Kidney (tissue), 14 donors: ENCODE results near the gene CACFD1. TPM values are rescaled to one million over a fixed set of nuclear protein-coding genes. Genes with fewer than 3 reads are reported as not detected.

Experiments used
- DNase-seq, 5 donors: peaks; one replicate each; pipeline ENCODE4 v3.0.0-alpha.2; 2013 to 2020
- FAIRE-seq: peaks from 2 replicates; lab custom pipeline; 2012; peaks lifted over from hg19 to GRCh38; lab: Jason Lieb, UNC
- H3K27ac ChIP-seq, 2 donors: one replicate each; pipeline ENCODE4 v1.7.0; 2013; ENCODE audit warnings: low read depth in 2 of 2, low read length in 2 of 2, inconsistent platforms in 1 of 2
- H3K27me3 ChIP-seq: one replicate; pipeline ENCODE4 v1.7.1; 2013; ENCODE audit warnings: low read length, inconsistent platforms; ENCODE audit not compliant: control insufficient read depth, insufficient read depth
- H3K36me3 ChIP-seq, 3 donors: one replicate each; pipeline versions ENCODE4 v1.7.0 to v1.7.1; 2013; ENCODE audit warnings: low read length in 3 of 3, control low read depth in 1 of 3, inconsistent platforms in 1 of 3; ENCODE audit not compliant: insufficient read depth in 3 of 3, control insufficient read depth in 2 of 3
- H3K4me1 ChIP-seq, 3 donors: one replicate each; pipeline versions ENCODE4 v1.7.0 to v1.7.1; 2013; ENCODE audit warnings: low read length in 3 of 3, inconsistent platforms in 1 of 3, low read depth in 1 of 3; ENCODE audit not compliant: control insufficient read depth in 2 of 3, insufficient read depth in 2 of 3
- H3K4me3 ChIP-seq, 3 donors: one replicate each; pipeline versions ENCODE4 v1.7.0 to v1.8.1; 2013; ENCODE audit warnings: low read length in 3 of 3, control low read depth in 1 of 3, inconsistent platforms in 1 of 3
- H3K9ac ChIP-seq, 3 donors: one replicate each; pipeline versions ENCODE4 v1.7.0 to v1.7.1; 2013; ENCODE audit warnings: low read length in 3 of 3, control low read depth in 1 of 3, inconsistent platforms in 1 of 3
- H3K9me3 ChIP-seq, 3 donors: one replicate each; pipeline versions ENCODE4 v1.7.0 to v1.7.1; 2013; ENCODE audit warnings: low read length in 3 of 3, control low read depth in 1 of 3, inconsistent platforms in 1 of 3; ENCODE audit not compliant: control insufficient read depth in 2 of 3, insufficient read depth in 1 of 3
- intact Hi-C: fragments of 100-400 bp; cut with DNase I; formaldehyde crosslinking; loops from one replicate; pipeline ENCODE4 v1.11.1; 2022
- polyA plus RNA-seq: library from polyadenylated mRNA; stranded (reverse); fragments of 350-450 nt; fragmentation: Illumina TruSeq; extraction: RNeasy Lipid Tissue Mini Kit (QIAGEN cat#74804); gene quantifications from one replicate; pipeline ENCODE4 v1.2.3, GENCODE V29; 2014; ENCODE audit warnings: low read depth, low replicate concordance; ENCODE audit not compliant: insufficient read depth
- total RNA-seq: library from RNA; stranded (reverse); fragmentation: NEBNext Ultra II Directional; extraction: Animal tissue kit (Norgen Biotek cat#: 25700); gene quantifications from one replicate; pipeline ENCODE4 v1.2.1, GENCODE V29; 2021
- TF ChIP-seq, protein P1 (sequence below): IDR thresholded peaks from 3 replicates; pipeline ENCODE4 v1.5.1; 2012; ENCODE audit warnings: mild to moderate bottlenecking, moderate library complexity, borderline replicate concordance; ENCODE audit not compliant: insufficient read depth; ENCODE audit errors: extremely low read depth
- donor health status: control.
- donor health status: control.
- donor health status: control.
- donor health status: control.
- donor health status: control.
- donor health status: DM: yes; HTN: yes; CAD: no.
- donor health status: Normal renal cell carcinoma (clear cell type).

CACFD1 gene
- total and polyA plus RNA-seq, 2 donors from 2014 or later: 37.3 to 37.8 TPM

DNA sequence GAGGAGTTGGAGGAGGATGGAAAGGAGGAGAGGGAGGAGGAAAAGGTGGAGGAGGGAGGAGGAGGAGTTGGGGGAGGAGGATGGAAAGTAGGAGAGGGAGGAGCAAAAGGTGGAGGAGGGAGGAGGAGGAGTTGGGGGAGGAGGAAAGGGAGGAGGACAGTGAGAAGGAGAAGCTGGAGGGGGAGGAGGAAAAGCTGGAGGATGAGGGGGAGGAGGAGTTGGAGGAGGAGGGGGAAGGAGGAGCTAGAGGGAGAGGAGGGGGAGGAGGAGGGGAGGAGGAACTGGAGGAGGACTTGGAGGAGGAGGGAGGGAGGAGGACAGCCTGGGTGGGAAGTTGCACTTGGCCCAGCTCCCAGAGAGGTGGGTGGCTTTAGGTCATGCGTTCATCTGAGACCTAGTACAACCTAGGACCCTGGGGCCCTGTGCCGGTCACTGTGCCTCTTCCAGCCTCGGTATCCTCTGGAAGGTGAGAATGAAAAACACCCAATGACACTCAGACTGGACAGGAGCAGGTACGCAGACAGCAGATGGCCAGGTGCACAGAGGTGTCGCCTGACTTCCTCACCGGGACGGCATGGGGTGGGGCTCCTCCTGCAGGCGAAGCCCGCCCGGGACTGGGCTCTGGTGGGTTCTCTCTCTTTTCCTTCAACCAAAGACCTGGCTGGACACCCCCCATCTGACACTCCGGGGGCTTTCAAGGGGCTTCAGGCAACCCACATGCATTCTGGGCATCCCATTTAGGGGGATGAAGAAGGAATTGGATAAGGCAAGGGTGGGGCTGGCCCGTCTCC, 31.3 kb downstream of the CACFD1 start:
- no peaks in the 10 kb centered on the region for H3K27me3 ChIP-seq
- DNase-seq: peak in 3 of 5 donors; percentile 29 to 71 (median 66)
- H3K36me3 ChIP-seq: no peaks in the 10 kb centered on the region
- no peak overlapping the region for H3K9ac ChIP-seq
- H3K9me3 ChIP-seq: no peaks in the 10 kb centered on the region
- no peak overlapping the region for H3K27ac ChIP-seq
- TF ChIP-seq, protein P1, sequence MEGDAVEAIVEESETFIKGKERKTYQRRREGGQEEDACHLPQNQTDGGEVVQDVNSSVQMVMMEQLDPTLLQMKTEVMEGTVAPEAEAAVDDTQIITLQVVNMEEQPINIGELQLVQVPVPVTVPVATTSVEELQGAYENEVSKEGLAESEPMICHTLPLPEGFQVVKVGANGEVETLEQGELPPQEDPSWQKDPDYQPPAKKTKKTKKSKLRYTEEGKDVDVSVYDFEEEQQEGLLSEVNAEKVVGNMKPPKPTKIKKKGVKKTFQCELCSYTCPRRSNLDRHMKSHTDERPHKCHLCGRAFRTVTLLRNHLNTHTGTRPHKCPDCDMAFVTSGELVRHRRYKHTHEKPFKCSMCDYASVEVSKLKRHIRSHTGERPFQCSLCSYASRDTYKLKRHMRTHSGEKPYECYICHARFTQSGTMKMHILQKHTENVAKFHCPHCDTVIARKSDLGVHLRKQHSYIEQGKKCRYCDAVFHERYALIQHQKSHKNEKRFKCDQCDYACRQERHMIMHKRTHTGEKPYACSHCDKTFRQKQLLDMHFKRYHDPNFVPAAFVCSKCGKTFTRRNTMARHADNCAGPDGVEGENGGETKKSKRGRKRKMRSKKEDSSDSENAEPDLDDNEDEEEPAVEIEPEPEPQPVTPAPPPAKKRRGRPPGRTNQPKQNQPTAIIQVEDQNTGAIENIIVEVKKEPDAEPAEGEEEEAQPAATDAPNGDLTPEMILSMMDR: no peak
- intact Hi-C loops: no loop called here
- H3K4me3 ChIP-seq: no peak overlapping the region
- peaks cover 0 to 7% (median 0%) of the 10 kb centered on the region in 3 donors for H3K4me1 ChIP-seq
- FAIRE-seq: no peak

DNA sequence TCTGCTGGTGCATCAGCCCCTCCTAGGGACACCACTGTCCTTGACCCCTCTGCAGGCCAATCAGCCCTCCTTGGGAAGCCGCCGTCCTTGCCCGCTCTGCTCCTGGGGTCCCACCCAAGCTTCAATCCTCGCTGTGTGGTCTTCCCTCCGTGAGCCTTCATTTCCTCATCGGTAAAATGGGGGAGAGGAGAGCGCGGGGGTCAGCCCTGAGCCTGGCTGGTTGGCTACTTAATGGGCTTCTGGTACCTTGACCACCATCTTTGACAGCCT, 31.8 kb downstream of the CACFD1 start:
- TF ChIP-seq, protein P1: no peak
- Histone ChIP-seq H3K9me3 (no peaks in the 10 kb centered on the region), H3K4me1 (peaks cover 0 to 7% (median 0%) of the 10 kb centered on the region in 3 donors), H3K9ac (no peak overlapping the region), H3K27me3 (no peaks in the 10 kb centered on the region), H3K27ac (peak overlapping the region in 1 of 2 donors; percentile 32), H3K4me3 (no peak overlapping the region), H3K36me3 (no peaks in the 10 kb centered on the region)
- DNase-seq (peak in 1 of 5 donors; percentile 65), FAIRE-seq (no peak)
- intact Hi-C loops: no loop called here

DNA sequence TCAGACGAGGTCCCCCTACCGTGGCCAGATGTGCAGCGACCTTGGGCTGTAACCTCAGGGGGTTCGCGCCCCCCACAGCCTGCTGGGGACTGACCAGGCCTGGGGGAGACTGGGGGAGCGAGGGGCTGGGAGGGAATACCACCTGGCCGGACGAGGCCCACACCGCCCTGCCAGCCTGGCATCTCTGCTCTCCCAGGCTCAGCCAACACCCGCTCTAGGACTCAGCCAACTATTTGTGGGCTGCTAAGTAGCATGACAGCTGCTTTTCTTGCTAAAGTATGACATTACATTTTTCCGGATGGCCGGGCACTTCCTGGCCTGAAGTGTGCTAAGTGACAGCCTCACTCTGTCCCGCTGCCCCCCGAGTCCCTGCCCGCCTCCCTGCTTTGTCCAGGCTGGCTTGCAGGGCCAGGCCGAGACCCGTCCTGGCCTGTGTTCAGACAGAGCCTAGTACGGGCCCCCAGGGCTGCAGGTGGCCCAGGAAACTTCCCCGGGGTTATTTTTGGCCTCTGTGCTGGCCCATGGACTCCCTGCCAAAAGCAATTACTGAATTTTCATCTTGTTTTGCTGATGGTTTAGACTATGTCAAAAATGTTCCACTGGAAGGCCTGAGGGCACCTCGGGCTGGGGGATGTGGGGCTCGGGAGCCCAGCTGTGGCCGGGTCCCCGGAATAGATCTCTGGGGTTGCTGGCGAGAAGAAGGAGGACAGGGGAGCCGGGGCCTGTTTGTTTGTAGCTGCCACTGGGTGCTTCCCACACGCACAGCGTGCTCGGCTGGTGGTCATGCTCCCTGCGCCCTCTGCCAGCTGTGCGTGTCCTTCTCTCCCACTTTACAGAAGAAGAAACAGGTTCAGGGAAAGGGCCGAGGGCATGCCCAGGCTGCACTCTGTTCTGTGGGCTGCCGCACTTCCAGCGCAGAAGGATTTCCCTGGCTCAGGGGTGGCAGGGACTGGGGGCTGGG, 32.6 kb downstream of the CACFD1 start:
- no peaks in the 10 kb centered on the region for H3K36me3 ChIP-seq
- no peak overlapping the region for H3K4me3 ChIP-seq
- H3K27ac ChIP-seq: peak overlapping the region; percentile 32
- DNase-seq: peak in 3 of 5 donors; percentile 60 to 74 (median 62)
- H3K4me1 ChIP-seq: peaks cover 0 to 7% (median 0%) of the 10 kb centered on the region in 3 donors
- H3K27me3 ChIP-seq: no peaks in the 10 kb centered on the region
- no peak for FAIRE-seq
- H3K9me3 ChIP-seq: no peaks in the 10 kb centered on the region
- intact Hi-C loops: no loop called here
- no peak overlapping the region for H3K9ac ChIP-seq
- TF ChIP-seq, protein P1: no peak
